Rectal smooth muscle tissue (tissue), 1 donor: ENCODE measurements around the gene FMNL2.
"Not testable (repeated sequence)": the region's sequence is repeated elsewhere in the genome, so short reads cannot be mapped to it uniquely, and the experiment has no call there.

Experiments
- H3K27ac ChIP-seq: one replicate; pipeline ENCODE4 v1.7.0; 2013; ENCODE audit warnings: low read depth, low read length, inconsistent platforms
- H3K27me3 ChIP-seq: one replicate; pipeline ENCODE4 v1.7.0; 2013; ENCODE audit warnings: low read length; ENCODE audit not compliant: control insufficient read depth, insufficient read depth
- H3K36me3 ChIP-seq: one replicate; pipeline ENCODE4 v1.7.0; 2013; ENCODE audit warnings: low read length; ENCODE audit not compliant: control insufficient read depth, insufficient read depth
- H3K4me1 ChIP-seq: one replicate; pipeline ENCODE4 v1.7.0; 2013; ENCODE audit warnings: low read length; ENCODE audit not compliant: control insufficient read depth, insufficient read depth
- H3K4me3 ChIP-seq: one replicate; pipeline ENCODE4 v1.7.0; 2013; ENCODE audit warnings: low read length
- H3K9ac ChIP-seq: one replicate; pipeline ENCODE4 v1.7.0; 2013; ENCODE audit warnings: low read length

Gene FMNL2

GRCh38 chr2:152325126-152325525 is 9.8 kb upstream of the FMNL2 start:
- not testable (repeated sequence) for H3K27ac ChIP-seq, H3K9ac ChIP-seq, H3K27me3 ChIP-seq, H3K36me3 ChIP-seq, H3K4me3 ChIP-seq, H3K4me1 ChIP-seq

- H3K4me3 ChIP-seq, result no peak overlapping the region
- no peaks in the 10 kb centered on the region for H3K4me1 ChIP-seq
- H3K27ac ChIP-seq, result no peak overlapping the region
- no peak overlapping the region for H3K9ac ChIP-seq
- H3K36me3 ChIP-seq, result no peaks in the 10 kb centered on the region
- no peaks in the 10 kb centered on the region for H3K27me3 ChIP-seq
These were observed 8.3 kb upstream of the FMNL2 start for GRCh38 chr2:152326710-152327109.

GRCh38 chr2:152328013-152328412 is 7.0 kb upstream of the FMNL2 start:
- no peak overlapping the region for H3K27ac ChIP-seq
- H3K9ac ChIP-seq, result no peak overlapping the region

GRCh38 chr2:152330235-152330866 is 4.6 kb upstream of the FMNL2 start:
- no peak overlapping the region for H3K27ac ChIP-seq
- H3K4me1 ChIP-seq, result no peaks in the 10 kb centered on the region
- H3K4me3 ChIP-seq, result no peak overlapping the region
- H3K9ac ChIP-seq, result no peak overlapping the region
- H3K27me3 ChIP-seq, result no peaks in the 10 kb centered on the region
- no peaks in the 10 kb centered on the region for H3K36me3 ChIP-seq

More at GRCh38 chr2:152328013-152328412, 7.0 kb upstream of the FMNL2 start:
- Histone ChIP-seq H3K4me3 (no peak overlapping the region), H3K27me3 (no peaks in the 10 kb centered on the region), H3K36me3 (no peaks in the 10 kb centered on the region), H3K4me1 (no peaks in the 10 kb centered on the region)

- peak overlapping the region; percentile 82 for H3K4me3 ChIP-seq
- H3K27me3 ChIP-seq, result no peaks in the 10 kb centered on the region
- no peaks in the 10 kb centered on the region for H3K4me1 ChIP-seq
- peak overlapping the region; percentile 53 for H3K27ac ChIP-seq
- no peaks in the 10 kb centered on the region for H3K36me3 ChIP-seq
- no peak overlapping the region for H3K9ac ChIP-seq
These were observed 316 bp upstream of the FMNL2 start for GRCh38 chr2:152334701-152335015.

- Histone ChIP-seq H3K4me1 (no peaks in the 10 kb centered on the region), H3K27me3 (no peaks in the 10 kb centered on the region), H3K4me3 (peak overlapping the region; percentile 82), H3K27ac (peak overlapping the region; percentile 53), H3K9ac (no peak overlapping the region), H3K36me3 (no peaks in the 10 kb centered on the region)
These were observed 748 bp downstream of the FMNL2 start for GRCh38 chr2:152335726-152336118.

- Histone ChIP-seq H3K9ac (no peak overlapping the region), H3K27ac (peak overlapping the region; percentile 53), H3K4me1 (no peaks in the 10 kb centered on the region)
These were observed 1.3 kb downstream of the FMNL2 start for GRCh38 chr2:152336119-152336853.

GRCh38 chr2:152336854-152337510 is 2.0 kb downstream of the FMNL2 start:
- no peak overlapping the region for H3K9ac ChIP-seq
- H3K36me3 ChIP-seq, result no peaks in the 10 kb centered on the region
- H3K4me3 ChIP-seq, result peak overlapping the region; percentile 82
- H3K27me3 ChIP-seq, result no peaks in the 10 kb centered on the region
- H3K27ac ChIP-seq, result peak overlapping the region; percentile 53
- no peaks in the 10 kb centered on the region for H3K4me1 ChIP-seq

More at GRCh38 chr2:152336119-152336853, 1.3 kb downstream of the FMNL2 start:
- Histone ChIP-seq H3K36me3 (no peaks in the 10 kb centered on the region), H3K27me3 (no peaks in the 10 kb centered on the region), H3K4me3 (peak overlapping the region; percentile 82)

GRCh38 chr2:152337511-152337903 is 2.5 kb downstream of the FMNL2 start:
- H3K4me1 ChIP-seq, result no peaks in the 10 kb centered on the region
- H3K27me3 ChIP-seq, result no peaks in the 10 kb centered on the region
- no peaks in the 10 kb centered on the region for H3K36me3 ChIP-seq
- no peak overlapping the region for H3K27ac ChIP-seq
- H3K9ac ChIP-seq, result no peak overlapping the region
- no peak overlapping the region for H3K4me3 ChIP-seq

GRCh38 chr2:152339556-152340286 is 4.7 kb downstream of the FMNL2 start:
- no peak overlapping the region for H3K4me3 ChIP-seq
- H3K4me1 ChIP-seq, result no peaks in the 10 kb centered on the region
- no peaks in the 10 kb centered on the region for H3K36me3 ChIP-seq
- H3K27ac ChIP-seq, result no peak overlapping the region
- H3K9ac ChIP-seq, result no peak overlapping the region
- H3K27me3 ChIP-seq, result no peaks in the 10 kb centered on the region

- no peak overlapping the region for H3K9ac ChIP-seq
- no peaks in the 10 kb centered on the region for H3K27me3 ChIP-seq
- H3K4me3 ChIP-seq, result no peak overlapping the region
- H3K27ac ChIP-seq, result no peak overlapping the region
- H3K36me3 ChIP-seq, result no peaks in the 10 kb centered on the region
- H3K4me1 ChIP-seq, result no peaks in the 10 kb centered on the region
These were observed 7.5 kb downstream of the FMNL2 start for GRCh38 chr2:152342259-152343046.

GRCh38 chr2:152343426-152343825 is 8.5 kb downstream of the FMNL2 start:
- no peaks in the 10 kb centered on the region for H3K4me1 ChIP-seq
- no peak overlapping the region for H3K27ac ChIP-seq
- no peaks in the 10 kb centered on the region for H3K27me3 ChIP-seq
- H3K36me3 ChIP-seq, result no peaks in the 10 kb centered on the region
- H3K9ac ChIP-seq, result no peak overlapping the region
- H3K4me3 ChIP-seq, result no peak overlapping the region
